CD4-positive, alpha-beta T cell (primary cell): ENCODE results near the gene MYL5. TPM values are rescaled to one million over a fixed set of nuclear protein-coding genes. Genes with fewer than 3 reads are reported as not detected.
"Not testable (repeated sequence)": the region's sequence is repeated elsewhere in the genome, so short reads cannot be mapped to it uniquely, and the experiment has no call there.

Experiments used
- ATAC-seq: fragments of 200-7000 bp; cut with Tn5 transposase; one replicate; pipeline ENCODE4 v1.10.0; 2022; ENCODE audit warnings: mild to moderate bottlenecking; ENCODE audit not compliant: poor library complexity
- CTCF ChIA-PET: fragments of 350-600 bp; sonication (Branson Sonifier 250); formaldehyde crosslinking; loops from one replicate; lab custom pipeline; 2021; ENCODE audit warnings: antibody characterized with exemption, inconsistent platforms; lab: Charles Lee
- POLR2A ChIA-PET: fragments of 350-600 bp; sonication (Branson Sonifier 250); formaldehyde crosslinking; loops from one replicate; lab custom pipeline; 2021; ENCODE audit warnings: antibody characterized with exemption, inconsistent platforms; lab: Charles Lee
- DNase-seq, 14 experiments: peaks; one replicate each; pipeline ENCODE4 v3.0.0-alpha.2; 2013 to 2020; ENCODE audit warnings: mixed read lengths in 2 of 14
- H3K27ac ChIP-seq, 2 donors: one replicate each; pipeline versions ENCODE4 v1.5.1 to v1.7.0; 2013; ENCODE audit warnings: low read length in 2 of 2, low read depth in 1 of 2, mild to moderate bottlenecking in 1 of 2
- H3K27me3 ChIP-seq, 2 experiments: 1 replicate in 1 of 2; 2 replicates in 1 of 2; pipeline versions ENCODE4 v1.6.1 to v1.7.0; 2013; ENCODE audit warnings: low read length in 2 of 2, control low read depth in 1 of 2, mild to moderate bottlenecking in 1 of 2, moderate library complexity in 1 of 2; ENCODE audit not compliant: insufficient read depth in 2 of 2, control insufficient read depth in 1 of 2
- H3K36me3 ChIP-seq: one replicate; pipeline ENCODE4 v1.6.1; 2013; ENCODE audit warnings: low read length, control low read depth; ENCODE audit not compliant: insufficient read depth
- H3K4me1 ChIP-seq: one replicate; pipeline ENCODE4 v1.6.1; 2013; ENCODE audit warnings: low read length, control low read depth; ENCODE audit not compliant: insufficient read depth
- H3K4me3 ChIP-seq: one replicate; pipeline ENCODE4 v1.5.1; 2013; ENCODE audit warnings: mild to moderate bottlenecking, low read length, moderate library complexity
- H3K9me3 ChIP-seq, 2 experiments: 1 replicate in 1 of 2; 2 replicates in 1 of 2; pipeline versions ENCODE4 v1.6.1 to v1.7.0; 2013; ENCODE audit warnings: low read length in 2 of 2, mild to moderate bottlenecking in 2 of 2, control low read depth in 1 of 2, moderate library complexity in 1 of 2; ENCODE audit not compliant: control insufficient read depth in 1 of 2, insufficient read depth in 1 of 2
- H3K27ac Mint-ChIP-seq: one replicate; pipeline ENCODE4 v1.8.0; 2020; ENCODE audit warnings: mixed read lengths
- H3K27me3 Mint-ChIP-seq: one replicate; pipeline ENCODE4 v1.8.0; 2021; ENCODE audit warnings: mixed read lengths
- H3K36me3 Mint-ChIP-seq: one replicate; pipeline ENCODE4 v1.8.0; 2021; ENCODE audit warnings: low read depth, mixed read lengths
- H3K4me1 Mint-ChIP-seq: one replicate; pipeline ENCODE4 v1.8.0; 2021; ENCODE audit warnings: low read depth, mixed read lengths
- H3K4me3 Mint-ChIP-seq: one replicate; pipeline ENCODE4 v1.8.0; 2020; ENCODE audit warnings: mild to moderate bottlenecking, mixed read lengths
- H3K9me3 Mint-ChIP-seq: one replicate; pipeline ENCODE4 v1.8.0; 2020; ENCODE audit warnings: mixed read lengths
- intact Hi-C, 2 experiments: fragments of 100-400 bp; cut with DNase I in 1 of 2; cut with micrococcal nuclease in 1 of 2; formaldehyde crosslinking; loops; one replicate each; pipeline versions ENCODE4 v1.15.1 to v1.9.0; 2023 to 2025; cut with DNase I, micrococcal nuclease
- total RNA-seq, 174 experiments: library from RNA in 2 of 174; stranded (reverse) in 2 of 174; gene quantifications; one replicate each; pipeline ENCODE4 v1.2.3 and lab custom pipeline; 2021 to 2026
- TF ChIP-seq, protein P1 (sequence below): fragments of 200-600 bp; IDR thresholded peaks from one replicate; pipeline ENCODE4 v1.8.0; 2022; ENCODE audit warnings: antibody characterized with exemption, mild to moderate bottlenecking

The MYL5 gene
- total RNA-seq, 2 experiments from 2014 or later: 25.3 to 29.2 TPM

DNA sequence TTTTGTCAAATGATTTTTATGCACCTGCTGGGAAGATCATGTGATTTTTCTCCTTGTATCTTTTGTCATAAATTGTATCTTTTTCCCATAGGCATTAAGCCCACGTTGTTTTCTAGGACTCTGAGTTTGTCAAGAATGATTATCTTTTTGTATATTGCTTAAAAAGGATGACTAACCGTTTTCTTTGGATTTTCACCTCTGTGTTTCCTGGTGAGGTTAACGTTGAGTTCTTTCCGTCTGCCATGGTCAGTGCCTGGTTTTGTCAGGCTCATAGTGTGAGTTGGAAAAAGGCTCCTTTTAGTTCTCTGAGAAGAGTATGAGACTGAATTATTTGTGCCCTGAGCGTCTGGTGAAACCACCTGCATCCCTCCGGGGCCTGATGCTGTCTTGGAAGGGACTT is 53.2 kb downstream of the MYL5 start:
- ChIA-PET CTCF (no interaction called here), POLR2A (no interaction called here)
- Mint-ChIP-seq H3K9me3 (no peaks in the 10 kb centered on the region), H3K4me1 (peaks cover 5% of the 10 kb centered on the region), H3K27me3 (no peaks in the 10 kb centered on the region), H3K27ac (no peak overlapping the region), H3K36me3 (peaks cover 9% of the 10 kb centered on the region), H3K4me3 (no peak overlapping the region)
- Histone ChIP-seq H3K36me3 (peaks cover 10% of the 10 kb centered on the region), H3K4me1 (no peaks in the 10 kb centered on the region), H3K27ac (no peak overlapping the region), H3K9me3 (peaks cover 0 to 14% of the 10 kb centered on the region in 2 experiments), H3K4me3 (no peak overlapping the region), H3K27me3 (no peaks in the 10 kb centered on the region)
- no peak for DNase-seq
- no peak for ATAC-seq
- intact Hi-C loops: no loop called here
- TF ChIP-seq, protein P1, sequence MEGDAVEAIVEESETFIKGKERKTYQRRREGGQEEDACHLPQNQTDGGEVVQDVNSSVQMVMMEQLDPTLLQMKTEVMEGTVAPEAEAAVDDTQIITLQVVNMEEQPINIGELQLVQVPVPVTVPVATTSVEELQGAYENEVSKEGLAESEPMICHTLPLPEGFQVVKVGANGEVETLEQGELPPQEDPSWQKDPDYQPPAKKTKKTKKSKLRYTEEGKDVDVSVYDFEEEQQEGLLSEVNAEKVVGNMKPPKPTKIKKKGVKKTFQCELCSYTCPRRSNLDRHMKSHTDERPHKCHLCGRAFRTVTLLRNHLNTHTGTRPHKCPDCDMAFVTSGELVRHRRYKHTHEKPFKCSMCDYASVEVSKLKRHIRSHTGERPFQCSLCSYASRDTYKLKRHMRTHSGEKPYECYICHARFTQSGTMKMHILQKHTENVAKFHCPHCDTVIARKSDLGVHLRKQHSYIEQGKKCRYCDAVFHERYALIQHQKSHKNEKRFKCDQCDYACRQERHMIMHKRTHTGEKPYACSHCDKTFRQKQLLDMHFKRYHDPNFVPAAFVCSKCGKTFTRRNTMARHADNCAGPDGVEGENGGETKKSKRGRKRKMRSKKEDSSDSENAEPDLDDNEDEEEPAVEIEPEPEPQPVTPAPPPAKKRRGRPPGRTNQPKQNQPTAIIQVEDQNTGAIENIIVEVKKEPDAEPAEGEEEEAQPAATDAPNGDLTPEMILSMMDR: no peak

DNA sequence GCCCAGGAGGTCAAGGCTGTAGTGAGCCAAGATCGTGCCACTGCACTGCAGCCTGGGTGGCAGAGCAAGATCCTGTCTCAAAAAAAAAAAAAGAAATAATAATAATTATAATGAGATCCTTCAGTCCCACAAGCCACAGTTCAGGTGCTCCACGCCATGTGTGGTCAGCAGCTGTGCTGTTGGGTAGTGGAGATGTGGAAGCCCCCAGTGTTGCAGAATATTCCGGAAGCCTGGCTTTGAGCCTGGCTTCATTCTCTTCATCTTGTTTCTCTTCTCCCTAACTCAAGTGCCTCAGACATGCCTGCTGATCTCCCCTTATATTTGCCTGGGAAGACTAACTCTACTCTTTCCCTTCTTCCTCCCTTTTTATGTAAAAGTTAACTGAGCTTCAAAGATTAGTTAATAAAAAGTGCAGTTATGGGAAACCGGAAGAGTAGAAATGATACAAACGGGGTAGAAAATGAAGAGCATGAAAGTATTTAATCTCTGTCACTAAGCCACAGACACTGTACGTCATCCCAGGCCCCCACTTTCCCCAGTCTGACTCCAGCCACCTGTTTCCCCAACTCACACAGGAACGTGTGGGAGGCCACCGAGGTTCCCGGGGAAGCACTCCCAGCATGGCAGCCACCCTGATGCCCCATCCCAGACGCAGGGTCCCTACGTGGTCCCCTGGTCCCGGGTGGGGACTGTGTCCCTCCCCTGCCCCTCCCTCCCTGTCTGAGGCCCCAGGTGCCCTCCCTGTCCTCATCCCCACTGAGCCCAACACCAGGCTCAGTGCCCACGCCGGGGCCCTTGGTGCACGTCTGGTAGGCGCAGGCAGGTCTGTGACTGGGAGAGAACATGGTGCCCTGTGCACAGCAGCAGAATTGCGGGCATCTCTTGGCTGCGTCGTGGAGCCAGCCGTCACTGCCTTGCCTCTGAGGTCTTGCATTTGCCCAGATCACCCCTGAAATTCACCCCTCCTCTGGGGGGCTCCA is 55.3 kb downstream of the MYL5 start:
- POLR2A ChIA-PET: no interaction called here

DNA sequence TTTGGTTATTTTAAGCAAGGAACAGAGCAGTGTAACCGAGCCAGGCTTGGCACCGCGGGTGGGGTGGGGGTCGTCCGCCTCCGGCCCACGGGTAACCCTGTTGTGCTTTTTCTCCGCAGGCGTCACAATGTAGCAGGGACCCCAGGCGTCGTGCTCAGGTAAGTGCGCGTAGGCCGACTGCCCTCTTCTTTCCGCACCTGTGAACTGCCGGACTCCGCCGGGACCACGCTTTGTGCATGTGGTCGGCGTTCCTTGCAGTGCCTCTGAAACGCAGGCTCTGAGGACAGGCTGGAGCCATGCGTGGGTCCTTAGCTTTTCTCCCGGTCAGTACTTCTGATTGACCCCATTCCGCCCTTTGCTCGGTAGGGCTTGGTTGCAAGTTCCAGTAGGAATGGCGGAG is 56.2 kb downstream of the MYL5 start:
- Mint-ChIP-seq H3K4me1 (no peaks in the 10 kb centered on the region), H3K27ac (no peak overlapping the region), H3K9me3 (no peaks in the 10 kb centered on the region), H3K27me3 (no peaks in the 10 kb centered on the region), H3K36me3 (peaks cover 34% of the 10 kb centered on the region), H3K4me3 (no peak overlapping the region)
- ChIA-PET POLR2A (no interaction called here), CTCF (no interaction called here)
- DNase-seq: no peak
- no peak for ATAC-seq
- Histone ChIP-seq H3K4me1 (no peaks in the 10 kb centered on the region), H3K36me3 (peaks cover 38% of the 10 kb centered on the region), H3K4me3 (no peak overlapping the region), H3K27me3 (no peaks in the 10 kb centered on the region), H3K9me3 (peaks cover 0 to 6% of the 10 kb centered on the region in 2 experiments), H3K27ac (no peak overlapping the region)
- intact Hi-C loops: no loop called here
- TF ChIP-seq, protein P1: no peak

More for the DNA sequence above, 55.3 kb downstream of the MYL5 start:
- H3K4me1 Mint-ChIP-seq: peaks cover 5% of the 10 kb centered on the region
- peaks cover 25% of the 10 kb centered on the region for H3K36me3 Mint-ChIP-seq
- DNase-seq: no peak
- Histone ChIP-seq H3K36me3 (peaks cover 30% of the 10 kb centered on the region), H3K4me3 (no peak overlapping the region), H3K27me3 (no peaks in the 10 kb centered on the region), H3K9me3 (peaks cover 0 to 6% of the 10 kb centered on the region in 2 experiments), H3K4me1 (no peaks in the 10 kb centered on the region), H3K27ac (no peak overlapping the region)
- CTCF ChIA-PET: interaction anchor here (0.6 kb wide), 1 partner anchor 9 kb away, joined by 3 read pairs; no protein-coding TSS in a partner anchor
- no peak overlapping the region for H3K27ac Mint-ChIP-seq
- H3K9me3 Mint-ChIP-seq: no peaks in the 10 kb centered on the region
- TF ChIP-seq, protein P1: no peak
- no peaks in the 10 kb centered on the region for H3K27me3 Mint-ChIP-seq
- no peak overlapping the region for H3K4me3 Mint-ChIP-seq
- ATAC-seq: no peak
- intact Hi-C loops: no loop called here

DNA sequence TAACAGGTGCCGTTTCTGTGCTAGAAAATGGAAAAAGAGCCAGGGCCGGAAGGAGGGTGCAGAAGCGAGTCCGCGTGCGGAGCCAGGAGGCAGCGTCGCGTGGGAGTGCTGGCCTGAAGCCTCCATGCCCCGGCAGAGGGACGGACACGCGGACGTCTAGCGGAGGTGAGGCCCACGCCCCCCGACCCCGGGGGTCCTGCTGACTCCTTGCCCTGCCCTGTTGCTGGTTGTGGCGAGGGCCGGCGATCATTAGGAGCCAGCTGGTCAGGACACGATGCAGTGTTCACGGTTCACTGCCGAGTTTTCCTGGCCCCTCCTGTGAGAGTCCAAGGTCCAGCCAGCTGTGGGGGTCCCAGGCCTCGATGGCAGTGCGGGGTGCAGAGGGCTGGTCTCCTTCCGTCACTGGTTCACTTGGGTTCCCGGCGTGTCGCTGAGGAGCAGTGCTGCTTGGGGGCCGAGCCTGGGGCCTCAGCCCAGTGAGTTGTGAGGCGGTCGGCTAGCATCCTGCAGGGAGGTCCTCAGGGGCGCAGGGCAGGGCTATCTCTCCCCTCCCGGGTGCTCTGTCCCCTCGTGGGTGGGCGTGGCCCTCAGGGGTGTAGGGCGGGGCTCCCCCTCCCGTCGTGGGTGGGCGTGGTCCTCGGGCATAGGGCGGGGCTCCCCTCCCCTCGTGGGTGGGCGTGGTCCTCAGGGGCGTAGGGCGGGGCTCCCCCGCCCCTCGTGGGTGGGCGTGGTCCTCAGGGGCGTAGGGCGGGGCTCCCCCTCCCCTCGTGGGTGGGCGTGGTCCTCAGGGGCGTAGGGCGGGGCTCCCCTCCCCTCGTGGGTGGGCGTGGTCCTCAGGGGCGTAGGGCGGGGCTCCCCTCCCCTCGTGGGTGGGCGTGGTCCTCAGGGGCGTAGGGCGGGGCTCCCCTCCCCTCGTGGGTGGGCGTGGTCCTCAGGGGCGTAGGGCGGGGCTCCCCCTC is 56.9 kb downstream of the MYL5 start:
- ATAC-seq, H3K4me3 Mint-ChIP-seq, H3K4me1 ChIP-seq, H3K9me3 ChIP-seq, H3K27me3 ChIP-seq, H3K9me3 Mint-ChIP-seq, CTCF ChIA-PET, H3K4me3 ChIP-seq, H3K27me3 Mint-ChIP-seq, H3K4me1 Mint-ChIP-seq, intact Hi-C loops, H3K27ac ChIP-seq, POLR2A ChIA-PET, DNase-seq, H3K27ac Mint-ChIP-seq: not testable (repeated sequence)
- H3K36me3 Mint-ChIP-seq: peaks cover 37% of the 10 kb centered on the region
- peaks cover 40% of the 10 kb centered on the region for H3K36me3 ChIP-seq
